ENCODE results near the gene AKAP3. TPM values are rescaled to one million over a fixed set of nuclear protein-coding genes. Genes with fewer than 3 reads are reported as not detected.

AKAP3 gene
- total RNA-seq, 1 experiment from 2014 or later: 1.6 TPM

DNA sequence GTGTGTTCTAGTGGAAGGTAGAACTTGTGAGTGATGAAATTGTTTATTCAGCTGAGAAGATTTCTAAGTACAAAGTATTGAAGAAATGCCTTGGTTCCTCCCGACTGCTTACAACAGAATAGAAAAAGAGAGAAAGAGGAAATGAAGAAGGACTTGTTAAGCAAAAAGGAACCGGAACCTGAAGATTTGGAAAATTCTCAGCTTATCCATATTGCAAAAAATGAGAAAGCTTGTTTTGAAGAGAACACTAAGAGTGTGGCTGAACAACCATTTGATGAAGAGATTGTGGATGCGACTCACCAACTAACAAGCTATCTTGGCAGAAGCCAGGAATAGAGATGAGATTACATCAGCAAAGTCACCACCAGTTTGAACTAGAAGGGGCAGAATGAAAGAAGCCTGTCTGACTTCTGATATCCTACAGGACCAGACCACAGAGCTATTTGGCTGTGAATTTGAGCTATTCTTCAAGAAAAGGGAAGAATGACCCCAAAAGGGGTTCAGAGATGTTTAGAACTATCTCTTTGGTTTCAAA is 15.2 kb upstream of the AKAP3 start:
- Mint-ChIP-seq H3K36me3 (ENCODE audit: insufficient read depth, unreplicated experiment) (peaks cover 40% of the 10 kb centered on the region), H3K9me3 (ENCODE audit: unreplicated experiment) (peaks cover 8% of the 10 kb centered on the region), H3K27ac (ENCODE audit: unreplicated experiment) (no peak overlapping the region), H3K4me3 (ENCODE audit: unreplicated experiment) (no peak overlapping the region), H3K4me1 (ENCODE audit: low read depth, unreplicated experiment) (no peaks in the 10 kb centered on the region), H3K27me3 (ENCODE audit: insufficient read depth, unreplicated experiment) (no peaks in the 10 kb centered on the region)
- TF ChIP-seq, protein P1, sequence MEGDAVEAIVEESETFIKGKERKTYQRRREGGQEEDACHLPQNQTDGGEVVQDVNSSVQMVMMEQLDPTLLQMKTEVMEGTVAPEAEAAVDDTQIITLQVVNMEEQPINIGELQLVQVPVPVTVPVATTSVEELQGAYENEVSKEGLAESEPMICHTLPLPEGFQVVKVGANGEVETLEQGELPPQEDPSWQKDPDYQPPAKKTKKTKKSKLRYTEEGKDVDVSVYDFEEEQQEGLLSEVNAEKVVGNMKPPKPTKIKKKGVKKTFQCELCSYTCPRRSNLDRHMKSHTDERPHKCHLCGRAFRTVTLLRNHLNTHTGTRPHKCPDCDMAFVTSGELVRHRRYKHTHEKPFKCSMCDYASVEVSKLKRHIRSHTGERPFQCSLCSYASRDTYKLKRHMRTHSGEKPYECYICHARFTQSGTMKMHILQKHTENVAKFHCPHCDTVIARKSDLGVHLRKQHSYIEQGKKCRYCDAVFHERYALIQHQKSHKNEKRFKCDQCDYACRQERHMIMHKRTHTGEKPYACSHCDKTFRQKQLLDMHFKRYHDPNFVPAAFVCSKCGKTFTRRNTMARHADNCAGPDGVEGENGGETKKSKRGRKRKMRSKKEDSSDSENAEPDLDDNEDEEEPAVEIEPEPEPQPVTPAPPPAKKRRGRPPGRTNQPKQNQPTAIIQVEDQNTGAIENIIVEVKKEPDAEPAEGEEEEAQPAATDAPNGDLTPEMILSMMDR (IDR thresholded peaks at IDR 0.05; ENCODE audit: insufficient read depth in 1 of 2, low read depth in 1 of 2, low read length in 1 of 2, severe bottlenecking in 1 of 2, unreplicated experiment in 1 of 2): no peak
- Histone ChIP-seq H3K4me1 (no peaks in the 10 kb centered on the region), H3K36me3 (ENCODE audit: control insufficient read depth, insufficient read depth, low read length) (peaks cover 8% of the 10 kb centered on the region; the same call in 1 of the 2 replicates), H3K27me3 (replicated peaks; ENCODE audit: control insufficient read depth, insufficient read depth, low read length) (no peaks in the 10 kb centered on the region), H3K9me3 (no peaks in the 10 kb centered on the region; the same call in 1 of the 2 replicates), H3K4me3 (ENCODE audit: low read depth, low read length) (no peak overlapping the region)
- no TSS peak for BruUV-seq (replicated peaks)
- intact Hi-C loops (cut with micrococcal nuclease; ENCODE audit: unreplicated experiment): no loop called here
- CTCF ChIA-PET: no interaction called here
- POLR2A ChIA-PET: no interaction called here
- no peak for DNase-seq

DNA sequence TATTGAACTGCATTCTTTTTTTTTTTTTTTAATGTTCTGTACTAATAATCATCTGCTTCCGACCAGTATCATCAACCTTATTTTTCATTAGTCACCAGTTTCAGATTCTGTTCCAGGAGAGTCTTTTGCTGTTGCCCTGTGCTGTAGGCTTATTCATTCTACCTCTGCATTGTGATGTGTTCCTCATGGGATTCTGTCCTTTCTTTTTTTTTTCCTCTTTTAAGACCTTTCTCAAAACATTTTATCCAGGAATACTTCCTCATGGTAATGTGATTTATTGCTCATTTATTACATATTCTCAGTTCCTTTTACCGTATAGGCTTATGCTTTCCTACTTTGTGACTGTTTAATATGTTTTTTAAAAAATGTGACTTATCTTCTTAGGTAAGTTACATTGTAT is 4.8 kb upstream of the AKAP3 start:
- Mint-ChIP-seq H3K9me3 (ENCODE audit: unreplicated experiment) (no peaks in the 10 kb centered on the region), H3K36me3 (ENCODE audit: insufficient read depth, unreplicated experiment) (peaks cover 26% of the 10 kb centered on the region), H3K27me3 (ENCODE audit: insufficient read depth, unreplicated experiment) (no peaks in the 10 kb centered on the region), H3K27ac (ENCODE audit: unreplicated experiment) (no peak overlapping the region), H3K4me1 (ENCODE audit: low read depth, unreplicated experiment) (peaks cover 13% of the 10 kb centered on the region), H3K4me3 (ENCODE audit: unreplicated experiment) (no peak overlapping the region)
- no TSS peak for BruUV-seq (replicated peaks)
- Histone ChIP-seq H3K27me3 (replicated peaks; ENCODE audit: control insufficient read depth, insufficient read depth, low read length) (no peaks in the 10 kb centered on the region), H3K4me3 (ENCODE audit: low read depth, low read length) (no peak overlapping the region), H3K36me3 (ENCODE audit: control insufficient read depth, insufficient read depth, low read length) (peaks cover 2% of the 10 kb centered on the region; the same call in 1 of the 2 replicates), H3K4me1 (no peaks in the 10 kb centered on the region), H3K9me3 (no peaks in the 10 kb centered on the region)
- ChIA-PET CTCF (no interaction called here), POLR2A (no interaction called here)
- TF ChIP-seq, protein P1 (IDR thresholded peaks at IDR 0.05; ENCODE audit: insufficient read depth in 1 of 2, low read depth in 1 of 2, low read length in 1 of 2, severe bottlenecking in 1 of 2, unreplicated experiment in 1 of 2): no peak
- intact Hi-C loops (cut with micrococcal nuclease; ENCODE audit: unreplicated experiment): no loop called here
- DNase-seq: no peak

DNA sequence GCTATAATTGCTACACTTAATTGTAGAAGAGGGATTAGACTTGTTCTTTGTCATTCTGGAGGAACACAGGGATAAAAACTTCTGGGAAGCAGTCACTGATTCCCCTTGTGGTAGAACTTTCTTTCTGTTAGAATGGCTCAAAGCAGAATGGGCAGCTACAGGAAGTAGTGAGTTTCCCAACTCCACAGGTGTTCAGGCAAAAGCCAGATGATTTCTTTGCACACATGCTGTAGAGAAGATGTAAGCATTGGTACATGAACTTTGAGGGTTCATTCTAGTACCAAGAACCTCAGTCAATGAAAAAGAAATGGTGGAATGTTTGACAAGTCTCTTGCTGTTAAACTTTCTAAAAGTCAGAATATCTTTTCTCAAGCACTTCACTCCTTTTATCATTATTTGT is 4.4 kb upstream of the AKAP3 start:
- ChIA-PET POLR2A (no interaction called here), CTCF (no interaction called here)
- Mint-ChIP-seq H3K36me3 (ENCODE audit: insufficient read depth, unreplicated experiment) (peaks cover 26% of the 10 kb centered on the region), H3K4me3 (ENCODE audit: unreplicated experiment) (no peak overlapping the region), H3K4me1 (ENCODE audit: low read depth, unreplicated experiment) (peaks cover 13% of the 10 kb centered on the region), H3K9me3 (ENCODE audit: unreplicated experiment) (no peaks in the 10 kb centered on the region), H3K27ac (ENCODE audit: unreplicated experiment) (no peak overlapping the region), H3K27me3 (ENCODE audit: insufficient read depth, unreplicated experiment) (no peaks in the 10 kb centered on the region)
- TF ChIP-seq, protein P1 (IDR thresholded peaks at IDR 0.05; ENCODE audit: insufficient read depth in 1 of 2, low read depth in 1 of 2, low read length in 1 of 2, severe bottlenecking in 1 of 2, unreplicated experiment in 1 of 2): no peak
- intact Hi-C loops (cut with micrococcal nuclease; ENCODE audit: unreplicated experiment): no loop called here
- no peak for DNase-seq
- no TSS peak for BruUV-seq (replicated peaks)
- no peaks in the 10 kb centered on the region for H3K27me3 ChIP-seq (replicated peaks; ENCODE audit: control insufficient read depth, insufficient read depth, low read length)
- H3K9me3 ChIP-seq: no peaks in the 10 kb centered on the region
- no peak overlapping the region for H3K4me3 ChIP-seq (ENCODE audit: low read depth, low read length)
- peaks cover 2% of the 10 kb centered on the region; the same call in 1 of the 2 replicates for H3K36me3 ChIP-seq (ENCODE audit: control insufficient read depth, insufficient read depth, low read length)
- no peaks in the 10 kb centered on the region for H3K4me1 ChIP-seq
